ENCODE measurements around the gene PC.

DNA sequence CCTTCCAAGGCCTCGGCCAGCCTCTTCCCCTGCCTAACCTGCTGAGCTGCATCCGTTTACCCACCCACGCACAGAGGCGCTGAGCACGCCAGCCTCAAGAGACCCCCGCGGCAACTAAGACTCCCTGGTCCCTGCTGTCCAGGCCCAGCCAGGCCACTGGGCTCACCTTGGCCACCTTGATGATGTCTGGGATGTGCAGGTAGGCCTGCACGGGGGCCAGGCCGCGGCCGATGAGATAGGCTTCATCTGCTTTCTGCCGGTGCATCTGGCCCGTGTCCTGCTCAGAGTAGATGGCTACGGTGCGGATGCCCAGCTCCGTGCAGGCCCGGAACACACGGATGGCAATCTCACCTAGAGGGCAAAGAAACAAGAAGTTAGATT lies 86.7 kb downstream of the PC start:
- TF ChIP-seq POLR2A (IDR thresholded peaks at IDR 0.05) = no peak
- TF ChIP-seq, protein P1, sequence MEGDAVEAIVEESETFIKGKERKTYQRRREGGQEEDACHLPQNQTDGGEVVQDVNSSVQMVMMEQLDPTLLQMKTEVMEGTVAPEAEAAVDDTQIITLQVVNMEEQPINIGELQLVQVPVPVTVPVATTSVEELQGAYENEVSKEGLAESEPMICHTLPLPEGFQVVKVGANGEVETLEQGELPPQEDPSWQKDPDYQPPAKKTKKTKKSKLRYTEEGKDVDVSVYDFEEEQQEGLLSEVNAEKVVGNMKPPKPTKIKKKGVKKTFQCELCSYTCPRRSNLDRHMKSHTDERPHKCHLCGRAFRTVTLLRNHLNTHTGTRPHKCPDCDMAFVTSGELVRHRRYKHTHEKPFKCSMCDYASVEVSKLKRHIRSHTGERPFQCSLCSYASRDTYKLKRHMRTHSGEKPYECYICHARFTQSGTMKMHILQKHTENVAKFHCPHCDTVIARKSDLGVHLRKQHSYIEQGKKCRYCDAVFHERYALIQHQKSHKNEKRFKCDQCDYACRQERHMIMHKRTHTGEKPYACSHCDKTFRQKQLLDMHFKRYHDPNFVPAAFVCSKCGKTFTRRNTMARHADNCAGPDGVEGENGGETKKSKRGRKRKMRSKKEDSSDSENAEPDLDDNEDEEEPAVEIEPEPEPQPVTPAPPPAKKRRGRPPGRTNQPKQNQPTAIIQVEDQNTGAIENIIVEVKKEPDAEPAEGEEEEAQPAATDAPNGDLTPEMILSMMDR (IDR thresholded peaks at IDR 0.05 in 4 of 5, conservative IDR thresholded peaks at IDR 0.05 in 1 of 5) = no peak

All from gastrocnemius medialis (tissue), 4 donors.